ENCODE measurements around the gene LHFPL4. TPM values are rescaled to one million over a fixed set of nuclear protein-coding genes. Genes with fewer than 3 reads are reported as not detected.
A peak's percentile ranks its signal among the peaks of the same experiment; 100 is the strongest.

The LHFPL4 gene
- total RNA-seq, 1 experiment from 2014 or later, result not detected

- no peak for DNase-seq
- H3K79me2 ChIP-seq (ENCODE audit: low read length), result no peaks in the 10 kb centered on the region
- no peaks in the 10 kb centered on the region for H3K36me3 ChIP-seq (ENCODE audit: low read depth, low read length)
- intact Hi-C loops (cut with micrococcal nuclease), result no loop called here
- H3K4me3 ChIP-seq (ENCODE audit: low read length), result no peak overlapping the region
- no peak overlapping the region for H3K27ac ChIP-seq (ENCODE audit: low read length)
- ChIA-PET POLR2A (ENCODE audit: unreplicated experiment) (no interaction called here), CTCF (no interaction called here)
- H3K9me3 ChIP-seq (ENCODE audit: low read length), result 0 out of 2 replicates have a peak, but pooled peaks cover under 1% of the 10 kb centered on the region
- no peaks in the 10 kb centered on the region for H3F3A ChIP-seq (ENCODE audit: low read length, unreplicated experiment)
- no peaks in the 10 kb centered on the region for H3K4me1 ChIP-seq (ENCODE audit: insufficient read depth, low read length)
- no peak overlapping the region for H2AFZ ChIP-seq (ENCODE audit: low read length)
- no peaks in the 10 kb centered on the region for H4K20me1 ChIP-seq (ENCODE audit: low read length)
- ATAC-seq, result no peak
- no peaks in the 10 kb centered on the region for H3K27me3 ChIP-seq (ENCODE audit: low read length)
- H3K9ac ChIP-seq (ENCODE audit: low read length), result no peak overlapping the region
- H3K4me2 ChIP-seq (ENCODE audit: low read length), result no peak overlapping the region
- no TSS peak for BruUV-seq (replicated peaks)
- H3K9me2 ChIP-seq (replicated peaks; ENCODE audit: low read length), result no peaks in the 10 kb centered on the region
- no peak for TF ChIP-seq EZH2phosphoT487 (IDR thresholded peaks at IDR 0.05; ENCODE audit: borderline replicate concordance, low read length)
- TF ChIP-seq EZH2 (IDR thresholded peaks at IDR 0.05; ENCODE audit: low read length, unreplicated experiment), result no peak
- TF ChIP-seq, protein P1, sequence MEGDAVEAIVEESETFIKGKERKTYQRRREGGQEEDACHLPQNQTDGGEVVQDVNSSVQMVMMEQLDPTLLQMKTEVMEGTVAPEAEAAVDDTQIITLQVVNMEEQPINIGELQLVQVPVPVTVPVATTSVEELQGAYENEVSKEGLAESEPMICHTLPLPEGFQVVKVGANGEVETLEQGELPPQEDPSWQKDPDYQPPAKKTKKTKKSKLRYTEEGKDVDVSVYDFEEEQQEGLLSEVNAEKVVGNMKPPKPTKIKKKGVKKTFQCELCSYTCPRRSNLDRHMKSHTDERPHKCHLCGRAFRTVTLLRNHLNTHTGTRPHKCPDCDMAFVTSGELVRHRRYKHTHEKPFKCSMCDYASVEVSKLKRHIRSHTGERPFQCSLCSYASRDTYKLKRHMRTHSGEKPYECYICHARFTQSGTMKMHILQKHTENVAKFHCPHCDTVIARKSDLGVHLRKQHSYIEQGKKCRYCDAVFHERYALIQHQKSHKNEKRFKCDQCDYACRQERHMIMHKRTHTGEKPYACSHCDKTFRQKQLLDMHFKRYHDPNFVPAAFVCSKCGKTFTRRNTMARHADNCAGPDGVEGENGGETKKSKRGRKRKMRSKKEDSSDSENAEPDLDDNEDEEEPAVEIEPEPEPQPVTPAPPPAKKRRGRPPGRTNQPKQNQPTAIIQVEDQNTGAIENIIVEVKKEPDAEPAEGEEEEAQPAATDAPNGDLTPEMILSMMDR (conservative IDR thresholded peaks at IDR 0.05; ENCODE audit: low read depth, low read length), result no peak
These were observed 36.7 kb upstream of the LHFPL4 start for GRCh38 chr3:9590282-9590791.

GRCh38 chr3:9583792-9584191, 30.2 kb upstream of the LHFPL4 start:
- peak; percentile 44 for DNase-seq
- ChIA-PET POLR2A (ENCODE audit: unreplicated experiment) (no interaction called here), CTCF (no interaction called here)
- Histone ChIP-seq H3K79me2 (ENCODE audit: low read length) (no peaks in the 10 kb centered on the region), H3K4me1 (ENCODE audit: insufficient read depth, low read length) (no peaks in the 10 kb centered on the region; the same call in 1 of the 2 replicates), H4K20me1 (ENCODE audit: low read length) (no peaks in the 10 kb centered on the region), H3F3A (ENCODE audit: low read length, unreplicated experiment) (no peaks in the 10 kb centered on the region), H3K9me3 (ENCODE audit: low read length) (no peaks in the 10 kb centered on the region), H3K4me3 (ENCODE audit: low read length) (no peak overlapping the region), H3K27ac (ENCODE audit: low read length) (peak overlapping the region; percentile 76), H3K9me2 (replicated peaks; ENCODE audit: low read length) (no peaks in the 10 kb centered on the region), H3K36me3 (ENCODE audit: low read depth, low read length) (no peaks in the 10 kb centered on the region), H2AFZ (ENCODE audit: low read length) (no peak overlapping the region), H3K27me3 (ENCODE audit: low read length) (no peaks in the 10 kb centered on the region), H3K4me2 (ENCODE audit: low read length) (no peak overlapping the region), H3K9ac (ENCODE audit: low read length) (no peak overlapping the region)
- intact Hi-C loops (cut with micrococcal nuclease), result loop anchor here (1.0 kb wide), 1 partner anchor 39 kb away; no protein-coding TSS in a partner anchor
- TF ChIP-seq EZH2phosphoT487 (IDR thresholded peaks at IDR 0.05; ENCODE audit: borderline replicate concordance, low read length) (no peak), EZH2 (IDR thresholded peaks at IDR 0.05; ENCODE audit: low read length, unreplicated experiment) (no peak)
- TF ChIP-seq, protein P1 (conservative IDR thresholded peaks at IDR 0.05; ENCODE audit: low read depth, low read length), result no peak
- ATAC-seq, result peak; percentile 82
- no TSS peak for BruUV-seq (replicated peaks)

GRCh38 chr3:9583371-9583770, 29.7 kb upstream of the LHFPL4 start:
- Histone ChIP-seq H3K27me3 (ENCODE audit: low read length) (no peaks in the 10 kb centered on the region), H3K9ac (ENCODE audit: low read length) (peak overlapping the region; percentile 9; the same call in 1 of the 2 replicates), H3F3A (ENCODE audit: low read length, unreplicated experiment) (no peaks in the 10 kb centered on the region), H3K9me2 (replicated peaks; ENCODE audit: low read length) (no peaks in the 10 kb centered on the region), H2AFZ (ENCODE audit: low read length) (no peak overlapping the region), H3K79me2 (ENCODE audit: low read length) (no peaks in the 10 kb centered on the region), H3K4me2 (ENCODE audit: low read length) (no peak overlapping the region), H3K36me3 (ENCODE audit: low read depth, low read length) (no peaks in the 10 kb centered on the region), H3K27ac (ENCODE audit: low read length) (peak overlapping the region; percentile 76), H3K4me3 (ENCODE audit: low read length) (no peak overlapping the region; the same call in 1 of the 2 replicates), H4K20me1 (ENCODE audit: low read length) (no peaks in the 10 kb centered on the region), H3K9me3 (ENCODE audit: low read length) (no peaks in the 10 kb centered on the region), H3K4me1 (ENCODE audit: insufficient read depth, low read length) (no peaks in the 10 kb centered on the region; the same call in 1 of the 2 replicates)
- ChIA-PET CTCF (no interaction called here), POLR2A (ENCODE audit: unreplicated experiment) (no interaction called here)
- intact Hi-C loops (cut with micrococcal nuclease), result no loop called here
- no TSS peak for BruUV-seq (replicated peaks)
- ATAC-seq (no peak), DNase-seq (no peak)
- TF ChIP-seq EZH2 (IDR thresholded peaks at IDR 0.05; ENCODE audit: low read length, unreplicated experiment), result no peak

All from PC-3 (cell line).